ENCODE measurements around the gene TRIO. TPM values are rescaled to one million over a fixed set of nuclear protein-coding genes. Genes with fewer than 3 reads are reported as not detected.
A peak's percentile ranks its signal among the peaks of the same experiment; 100 is the strongest.

TRIO gene
- total RNA-seq, 4 donors from 2014 or later: 186 to 388 (median 285) TPM

- in situ Hi-C loops (cut with MboI; ENCODE audit: low pct_ligation_motif_present in 1 of 4, low pct_unique_long_range_greater_than_20kb in 1 of 4, low sequenced_read_pairs in 3 of 4): loop anchor here in 3 of 4 donors (10.0 to 25.0 kb wide), 3 partner anchors 116 to 156 kb away; partner anchors contain the start of gene TRIO (in 2 of the 3)
- no peaks in the 10 kb centered on the region for H3K27me3 ChIP-seq
- WGBS, 2 donors (ENCODE audit: low coverage in 1 of 2): 69 to 92% methylated on average over 3 to 5 of the region's 5 CpGs
- TF ChIP-seq POLR2AphosphoS5 (IDR thresholded peaks at IDR 0.05): no peak
- no peak for TF ChIP-seq POLR2A (IDR thresholded peaks at IDR 0.05)
- TF ChIP-seq EP300 (IDR thresholded peaks at IDR 0.05; ENCODE audit: low read depth): no peak
- no peak for TF ChIP-seq CTCF (IDR thresholded peaks at IDR 0.05)
- H3K4me3 ChIP-seq: no peak overlapping the region
- no peaks in the 10 kb centered on the region for H3K9me3 ChIP-seq
- no peaks in the 10 kb centered on the region for H3K36me3 ChIP-seq
- H3K4me1 ChIP-seq: peaks cover 21 to 49% (median 35%) of the 10 kb centered on the region in 4 donors
- no peak for DNase-seq
- H3K27ac ChIP-seq: no peak overlapping the region
- intact Hi-C loops (cut with DNase I; ENCODE audit: low total_unique reads): no loop called here
Observed at GRCh38 chr5:14261235-14261634, 118.1 kb downstream of the TRIO start.

GRCh38 chr5:14261856-14262611, 118.9 kb downstream of the TRIO start:
- H3K4me3 ChIP-seq: no peak overlapping the region
- WGBS, 2 donors (ENCODE audit: low coverage in 1 of 2): 92 to 94% methylated on average over 12 of the region's 12 CpGs
- in situ Hi-C loops (cut with MboI; ENCODE audit: low pct_ligation_motif_present in 1 of 4, low pct_unique_long_range_greater_than_20kb in 1 of 4, low sequenced_read_pairs in 3 of 4) (loop anchor here in 3 of 4 donors (10.0 to 25.0 kb wide), 3 partner anchors 117 to 157 kb away; partner anchors contain the start of gene TRIO (in 2 of the 3)), intact Hi-C loops (cut with DNase I; ENCODE audit: low total_unique reads) (no loop called here)
- no peaks in the 10 kb centered on the region for H3K27me3 ChIP-seq
- H3K4me1 ChIP-seq: peaks cover 16 to 47% (median 31%) of the 10 kb centered on the region in 4 donors
- DNase-seq: no peak
- no peaks in the 10 kb centered on the region for H3K36me3 ChIP-seq
- TF ChIP-seq POLR2AphosphoS5 (IDR thresholded peaks at IDR 0.05) (no peak), POLR2A (IDR thresholded peaks at IDR 0.05) (no peak), EP300 (IDR thresholded peaks at IDR 0.05; ENCODE audit: low read depth) (no peak), CTCF (IDR thresholded peaks at IDR 0.05) (no peak)
- H3K9me3 ChIP-seq: no peaks in the 10 kb centered on the region
- no peak overlapping the region for H3K27ac ChIP-seq

DNA sequence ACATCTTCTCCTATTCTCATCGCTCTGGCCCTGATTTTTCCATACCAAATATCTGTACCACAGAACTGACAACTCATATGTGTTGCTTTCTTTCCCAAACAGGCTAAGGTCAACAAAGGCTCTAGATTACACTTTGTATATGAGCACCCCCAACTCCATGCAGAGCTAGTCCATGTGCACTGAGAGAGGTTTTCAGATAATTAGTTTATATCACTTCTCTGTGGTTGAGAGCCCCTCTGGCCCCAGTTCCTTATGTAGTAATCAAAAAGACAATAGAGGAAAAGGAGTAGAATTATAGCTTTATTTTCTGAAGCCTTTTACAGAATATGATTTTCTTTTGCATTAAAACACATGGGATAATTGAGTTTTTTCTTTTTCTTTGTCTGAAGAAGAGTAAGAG, 120.0 kb downstream of the TRIO start:
- Histone ChIP-seq H3K36me3 (no peaks in the 10 kb centered on the region), H3K4me3 (no peak overlapping the region), H3K4me1 (peaks cover 13 to 45% (median 24%) of the 10 kb centered on the region in 4 donors), H3K9me3 (no peaks in the 10 kb centered on the region), H3K27me3 (no peaks in the 10 kb centered on the region), H3K27ac (peak overlapping the region in 3 of 4 donors; percentile 23 to 72 (median 70))
- WGBS, 2 donors (ENCODE audit: low coverage in 1 of 2): 89% methylated on average over 1 of the region's 1 CpG; no CpG with 5 or more reads in 1 of the 2 donors
- intact Hi-C loops (cut with DNase I; ENCODE audit: low total_unique reads): no loop called here
- in situ Hi-C loops (cut with MboI; ENCODE audit: low pct_ligation_motif_present in 1 of 4, low pct_unique_long_range_greater_than_20kb in 1 of 4, low sequenced_read_pairs in 3 of 4): loop anchor here in 3 of 4 donors (10.0 to 25.0 kb wide), 3 partner anchors 118 to 158 kb away; partner anchors contain the start of gene TRIO (in 2 of the 3)
- DNase-seq: no peak
- no peak for TF ChIP-seq POLR2AphosphoS5 (IDR thresholded peaks at IDR 0.05)

- 56 to 77% methylated on average over 2 of the region's 2 CpGs for WGBS, 2 donors (ENCODE audit: low coverage in 1 of 2)
- DNase-seq: no peak
- Histone ChIP-seq H3K4me3 (no peak overlapping the region), H3K4me1 (peaks cover 13 to 45% (median 26%) of the 10 kb centered on the region in 4 donors), H3K9me3 (no peaks in the 10 kb centered on the region), H3K27ac (peak overlapping the region in 3 of 4 donors; percentile 23 to 72 (median 70)), H3K27me3 (no peaks in the 10 kb centered on the region), H3K36me3 (no peaks in the 10 kb centered on the region)
- in situ Hi-C loops (cut with MboI; ENCODE audit: low pct_ligation_motif_present in 1 of 4, low pct_unique_long_range_greater_than_20kb in 1 of 4, low sequenced_read_pairs in 3 of 4): loop anchor here in 3 of 4 donors (10.0 to 25.0 kb wide), 3 partner anchors 119 to 159 kb away; partner anchors contain the start of gene TRIO (in 2 of the 3)
- TF ChIP-seq EP300 (IDR thresholded peaks at IDR 0.05; ENCODE audit: low read depth) (no peak), POLR2A (IDR thresholded peaks at IDR 0.05) (no peak), CTCF (IDR thresholded peaks at IDR 0.05) (no peak)
- intact Hi-C loops (cut with DNase I; ENCODE audit: low total_unique reads): no loop called here
Observed at GRCh38 chr5:14263699-14264098, 120.6 kb downstream of the TRIO start.

Data from transverse colon (tissue), 4 donors.